HG02884 (cell line): ENCODE results near the gene GABRA1.

Experiments used
- ATAC-seq: cut with Tn5 transposase; IDR thresholded peaks from one replicate; pipeline ENCODE4 v1.9.1; 2021; ENCODE audit warnings: mild to moderate bottlenecking, moderate library complexity; ENCODE audit not compliant: unreplicated experiment

GABRA1 gene

GRCh38 chr5:161847941-161848391 lies at the start of gene GABRA1:
TSS of gene GABRA1 (plus strand) at chr5:161848120. CDS start at chr5:161850811, 2,691 bp downstream.
- ATAC-seq = no peak

- ATAC-seq = no peak
These were observed 48.6 kb upstream of the GABRA1 start for GRCh38 chr5:161799316-161799715.

- no peak for ATAC-seq
These were observed 43.7 kb upstream of the GABRA1 start for GRCh38 chr5:161804263-161804662.

- no peak for ATAC-seq
These were observed 1.2 kb upstream of the GABRA1 start for GRCh38 chr5:161846746-161847145.

- ATAC-seq = no peak
These were observed 473 bp upstream of the GABRA1 start for GRCh38 chr5:161847447-161847846.

- no peak for ATAC-seq
These were observed 2.6 kb downstream of the GABRA1 start for GRCh38 chr5:161850491-161850890.

GRCh38 chr5:161851691-161852299 lies 3.9 kb downstream of the GABRA1 start:
- no peak for ATAC-seq

GRCh38 chr5:161857358-161857757 lies 9.4 kb downstream of the GABRA1 start:
- ATAC-seq = no peak

GRCh38 chr5:161863259-161863658 lies 15.3 kb downstream of the GABRA1 start:
- no peak for ATAC-seq

- no peak for ATAC-seq
These were observed 15.9 kb downstream of the GABRA1 start for GRCh38 chr5:161863811-161864210.

GRCh38 chr5:161865510-161865909 lies 17.6 kb downstream of the GABRA1 start:
- ATAC-seq = no peak

GRCh38 chr5:161889971-161890370 lies 42.1 kb downstream of the GABRA1 start:
- no peak for ATAC-seq

GRCh38 chr5:161895514-161895913 lies 47.6 kb downstream of the GABRA1 start:
- ATAC-seq = no peak

- no peak for ATAC-seq
These were observed 49.1 kb downstream of the GABRA1 start for GRCh38 chr5:161897033-161897432.

GRCh38 chr5:161899590-161899989 lies 51.7 kb downstream of the GABRA1 start:
- ATAC-seq = no peak

GRCh38 chr5:161900981-161901380 lies 53.1 kb downstream of the GABRA1 start:
- ATAC-seq = no peak

- ATAC-seq = no peak
These were observed 73.9 kb downstream of the GABRA1 start for GRCh38 chr5:161921781-161922180.

GRCh38 chr5:161924270-161924669 lies 76.3 kb downstream of the GABRA1 start:
- ATAC-seq = no peak

- ATAC-seq = no peak
These were observed 78.0 kb downstream of the GABRA1 start for GRCh38 chr5:161925960-161926359.

- no peak for ATAC-seq
These were observed 86.6 kb downstream of the GABRA1 start for GRCh38 chr5:161934486-161934885.

GRCh38 chr5:161944974-161945373 lies 97.1 kb downstream of the GABRA1 start:
- no peak for ATAC-seq

GRCh38 chr5:161946911-161947310 lies 99.0 kb downstream of the GABRA1 start:
- no peak for ATAC-seq
